T-helper 17 cell (primary cell): ENCODE results near the gene EYA4. TPM values are rescaled to one million over a fixed set of nuclear protein-coding genes. Genes with fewer than 3 reads are reported as not detected.

ENCODE experiments used
- ATAC-seq: fragments of 150-1000 bp; cut with Tn5 transposase; 2 replicates; pipeline ENCODE4 v1.10.0; 2021; ENCODE audit warnings: mild to moderate bottlenecking, moderate library complexity
- DNase-seq, 3 donors: peaks; one replicate each; pipeline versions ENCODE4 v3.0.0 to v3.0.0-alpha.2; 2020 to 2021
- H3K9me3 ChIP-seq: one replicate; pipeline ENCODE4 v1.7.0; 2013; ENCODE audit warnings: low read length, mild to moderate bottlenecking; ENCODE audit not compliant: control insufficient read depth, poor library complexity, severe bottlenecking
- H3K27ac Mint-ChIP-seq: one replicate; pipeline ENCODE4 v1.8.0; 2022; ENCODE audit warnings: mild to moderate bottlenecking, moderate library complexity, mixed read lengths
- H3K27me3 Mint-ChIP-seq: one replicate; pipeline ENCODE4 v1.8.0; 2022; ENCODE audit warnings: mixed read lengths
- H3K36me3 Mint-ChIP-seq: one replicate; pipeline ENCODE4 v1.8.0; 2022; ENCODE audit warnings: low read depth, mixed read lengths
- H3K4me1 Mint-ChIP-seq: one replicate; pipeline ENCODE4 v1.8.0; 2022; ENCODE audit warnings: mild to moderate bottlenecking, mixed read lengths
- H3K4me3 Mint-ChIP-seq: one replicate; pipeline ENCODE4 v1.8.0; 2022; ENCODE audit warnings: mild to moderate bottlenecking, moderate library complexity, mixed read lengths
- total RNA-seq, 4 donors: library from RNA in 2 of 4; stranded (reverse) in 2 of 4; gene quantifications; one replicate each; pipeline ENCODE4 v1.2.3 and lab custom pipeline; 2022 to 2026

EYA4 gene
- total RNA-seq, 2 donors from 2014 or later: not detected

- no peaks in the 10 kb centered on the region for H3K9me3 ChIP-seq
- Mint-ChIP-seq H3K36me3 (no peaks in the 10 kb centered on the region), H3K27ac (no peak overlapping the region), H3K27me3 (no peaks in the 10 kb centered on the region), H3K4me3 (no peak overlapping the region), H3K4me1 (no peaks in the 10 kb centered on the region)
- no peak for DNase-seq
- ATAC-seq: no peak
Measured at GRCh38 chr6:133314947-133315346, 73.8 kb downstream of the EYA4 start.

- H3K9me3 ChIP-seq: no peaks in the 10 kb centered on the region
- Mint-ChIP-seq H3K4me1 (no peaks in the 10 kb centered on the region), H3K36me3 (no peaks in the 10 kb centered on the region), H3K27ac (no peak overlapping the region), H3K4me3 (no peak overlapping the region), H3K27me3 (no peaks in the 10 kb centered on the region)
- DNase-seq (no peak), ATAC-seq (no peak)
Measured at GRCh38 chr6:133315811-133316210, 74.7 kb downstream of the EYA4 start.

- no peak for DNase-seq
- Mint-ChIP-seq H3K27me3 (peaks cover 7% of the 10 kb centered on the region), H3K27ac (no peak overlapping the region), H3K36me3 (no peaks in the 10 kb centered on the region), H3K4me1 (no peaks in the 10 kb centered on the region), H3K4me3 (no peak overlapping the region)
- no peaks in the 10 kb centered on the region for H3K9me3 ChIP-seq
- ATAC-seq: no peak
Measured at GRCh38 chr6:133317704-133318103, 76.5 kb downstream of the EYA4 start.

DNA sequence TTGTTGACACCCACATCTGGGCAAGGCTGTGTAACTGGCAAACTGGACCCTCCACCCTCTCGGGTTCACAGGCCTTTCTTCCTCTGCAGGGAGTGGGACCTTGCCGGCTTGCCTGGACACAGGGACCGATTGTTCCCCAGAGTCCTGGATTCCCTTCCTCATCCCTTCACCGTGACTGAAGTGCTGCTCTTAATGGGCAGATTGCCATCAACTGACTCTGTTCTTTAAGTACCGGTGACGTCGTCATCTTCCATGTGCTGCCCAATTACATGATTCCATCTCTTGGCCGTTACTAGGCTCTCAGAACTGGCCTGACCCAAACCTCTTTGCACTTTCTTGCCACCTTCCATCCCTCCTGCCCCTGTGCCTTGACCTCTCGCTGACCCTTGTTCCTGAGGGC is 85.4 kb downstream of the EYA4 start:
- ATAC-seq (no peak), DNase-seq (no peak)
- no peaks in the 10 kb centered on the region for H3K9me3 ChIP-seq
- no peak overlapping the region for H3K27ac Mint-ChIP-seq
- peaks cover 11% of the 10 kb centered on the region for H3K27me3 Mint-ChIP-seq
- no peak overlapping the region for H3K4me3 Mint-ChIP-seq
- no peaks in the 10 kb centered on the region for H3K36me3 Mint-ChIP-seq
- H3K4me1 Mint-ChIP-seq: no peaks in the 10 kb centered on the region

DNA sequence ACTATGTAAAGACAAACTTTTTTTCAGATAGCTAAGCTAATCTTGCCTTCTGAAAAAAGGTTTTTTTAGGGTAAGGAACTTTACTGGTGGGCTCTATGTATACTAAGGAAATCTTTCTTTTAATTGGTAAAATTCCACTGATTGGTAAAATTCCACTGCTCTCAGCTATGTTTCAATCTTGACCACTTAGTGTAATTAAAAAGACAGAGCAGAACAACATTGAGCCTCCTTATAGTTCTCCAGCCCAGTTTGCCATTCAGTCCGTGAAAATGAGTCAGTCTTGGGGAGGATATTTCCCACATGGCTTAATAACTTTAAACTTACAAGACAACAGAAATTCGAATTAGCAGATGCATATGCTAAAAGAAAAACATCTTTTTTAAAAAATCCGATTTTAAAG is 92.7 kb downstream of the EYA4 start:
- peaks cover 6% of the 10 kb centered on the region for H3K27me3 Mint-ChIP-seq
- H3K36me3 Mint-ChIP-seq: no peaks in the 10 kb centered on the region
- no peaks in the 10 kb centered on the region for H3K9me3 ChIP-seq
- no peaks in the 10 kb centered on the region for H3K4me1 Mint-ChIP-seq
- H3K27ac Mint-ChIP-seq: no peak overlapping the region
- no peak for ATAC-seq
- H3K4me3 Mint-ChIP-seq: no peak overlapping the region
- no peak for DNase-seq

DNA sequence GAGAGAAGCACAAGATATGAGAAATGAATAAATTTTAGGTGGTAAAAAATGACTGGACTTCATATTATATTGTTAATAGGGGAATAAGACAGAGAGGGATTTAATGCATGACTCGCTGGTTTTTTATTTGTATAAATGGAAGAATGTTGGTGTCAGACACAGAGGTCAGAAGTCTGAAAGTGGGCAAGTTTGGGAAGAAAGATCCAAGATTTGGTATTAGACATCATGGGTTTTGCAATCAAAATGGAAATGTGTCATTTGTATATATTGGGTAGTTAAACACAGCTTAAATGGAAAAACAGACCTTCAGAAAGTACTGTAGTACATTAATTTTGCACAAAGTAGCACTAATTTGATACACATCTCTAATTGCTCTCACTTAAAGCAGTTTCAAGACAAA is 96.2 kb downstream of the EYA4 start:
- DNase-seq (no peak), ATAC-seq (no peak)
- Mint-ChIP-seq H3K27me3 (peaks cover 6% of the 10 kb centered on the region), H3K27ac (no peak overlapping the region), H3K4me1 (no peaks in the 10 kb centered on the region), H3K36me3 (no peaks in the 10 kb centered on the region), H3K4me3 (no peak overlapping the region)
- no peaks in the 10 kb centered on the region for H3K9me3 ChIP-seq

- Mint-ChIP-seq H3K36me3 (no peaks in the 10 kb centered on the region), H3K27me3 (peaks cover 6% of the 10 kb centered on the region), H3K4me1 (no peaks in the 10 kb centered on the region), H3K27ac (no peak overlapping the region), H3K4me3 (no peak overlapping the region)
- ATAC-seq (no peak), DNase-seq (no peak)
- H3K9me3 ChIP-seq: no peaks in the 10 kb centered on the region
Measured at GRCh38 chr6:133339543-133340384, 98.6 kb downstream of the EYA4 start.

GRCh38 chr6:133340557-133340956 is 99.4 kb downstream of the EYA4 start:
- DNase-seq (no peak), ATAC-seq (no peak)
- H3K36me3 Mint-ChIP-seq: no peaks in the 10 kb centered on the region
- H3K27me3 Mint-ChIP-seq: peaks cover 6% of the 10 kb centered on the region
- no peak overlapping the region for H3K4me3 Mint-ChIP-seq
- no peaks in the 10 kb centered on the region for H3K9me3 ChIP-seq
- H3K27ac Mint-ChIP-seq: no peak overlapping the region
- H3K4me1 Mint-ChIP-seq: no peaks in the 10 kb centered on the region

GRCh38 chr6:133341607-133342158 is 100.5 kb downstream of the EYA4 start:
- DNase-seq: no peak
- H3K9me3 ChIP-seq: no peaks in the 10 kb centered on the region
- peaks cover 6% of the 10 kb centered on the region for H3K27me3 Mint-ChIP-seq
- H3K36me3 Mint-ChIP-seq: no peaks in the 10 kb centered on the region
- H3K27ac Mint-ChIP-seq: no peak overlapping the region
- no peak for ATAC-seq
- no peak overlapping the region for H3K4me3 Mint-ChIP-seq
- no peaks in the 10 kb centered on the region for H3K4me1 Mint-ChIP-seq

DNA sequence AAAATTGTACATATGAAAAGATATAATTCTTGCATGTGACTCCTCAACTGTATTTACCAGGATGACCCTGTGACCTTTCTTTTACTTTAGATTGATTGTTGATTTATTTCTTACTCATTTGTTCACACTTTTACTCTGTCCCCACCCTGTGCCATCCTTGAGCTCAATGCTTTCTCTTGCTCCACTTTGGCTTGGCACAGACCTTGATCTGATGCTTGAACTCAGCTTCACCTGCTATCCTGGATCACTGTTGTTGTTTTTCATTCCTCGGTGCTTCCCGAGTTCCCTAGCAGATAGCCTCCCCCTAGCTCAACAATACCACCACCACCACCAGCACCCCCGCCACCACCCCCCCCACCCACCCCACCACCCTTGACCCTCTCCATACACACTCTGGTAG is 102.1 kb downstream of the EYA4 start:
- Mint-ChIP-seq H3K4me1 (no peaks in the 10 kb centered on the region), H3K27ac (no peak overlapping the region), H3K27me3 (no peaks in the 10 kb centered on the region), H3K4me3 (no peak overlapping the region), H3K36me3 (no peaks in the 10 kb centered on the region)
- H3K9me3 ChIP-seq: no peaks in the 10 kb centered on the region
- ATAC-seq: no peak
- DNase-seq: no peak

DNA sequence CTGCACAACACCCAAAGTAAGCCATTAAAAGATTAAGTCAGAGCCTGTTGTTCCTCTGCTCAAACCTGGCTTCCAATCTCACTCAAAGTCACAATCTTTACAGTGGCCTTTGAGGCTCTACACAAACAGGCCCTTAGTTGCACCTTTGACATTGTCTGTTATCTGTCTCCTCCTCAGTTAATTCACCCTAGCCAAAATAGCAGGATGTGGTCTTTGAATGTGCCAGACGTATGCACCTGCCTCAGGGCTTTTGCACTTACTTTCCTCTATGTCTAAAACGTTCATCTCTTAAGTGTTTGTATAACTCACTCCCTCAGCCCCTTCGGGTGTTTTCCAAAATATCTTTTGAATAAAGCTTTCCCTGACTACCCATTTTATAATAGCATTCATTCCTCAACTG is 107.7 kb downstream of the EYA4 start:
- ATAC-seq (no peak), DNase-seq (no peak)
- H3K27ac Mint-ChIP-seq: no peak overlapping the region
- peaks cover 13% of the 10 kb centered on the region for H3K27me3 Mint-ChIP-seq
- H3K4me1 Mint-ChIP-seq: no peaks in the 10 kb centered on the region
- no peaks in the 10 kb centered on the region for H3K9me3 ChIP-seq
- H3K4me3 Mint-ChIP-seq: no peak overlapping the region
- no peaks in the 10 kb centered on the region for H3K36me3 Mint-ChIP-seq

- no peak overlapping the region for H3K27ac Mint-ChIP-seq
- H3K4me3 Mint-ChIP-seq: no peak overlapping the region
- no peak for DNase-seq
- peaks cover 13% of the 10 kb centered on the region for H3K27me3 Mint-ChIP-seq
- H3K9me3 ChIP-seq: no peaks in the 10 kb centered on the region
- H3K4me1 Mint-ChIP-seq: no peaks in the 10 kb centered on the region
- ATAC-seq: no peak
- H3K36me3 Mint-ChIP-seq: no peaks in the 10 kb centered on the region
Measured at GRCh38 chr6:133350928-133351327, 109.8 kb downstream of the EYA4 start.

GRCh38 chr6:133352046-133352445 is 110.9 kb downstream of the EYA4 start:
- ATAC-seq: no peak
- no peak overlapping the region for H3K4me3 Mint-ChIP-seq

DNA sequence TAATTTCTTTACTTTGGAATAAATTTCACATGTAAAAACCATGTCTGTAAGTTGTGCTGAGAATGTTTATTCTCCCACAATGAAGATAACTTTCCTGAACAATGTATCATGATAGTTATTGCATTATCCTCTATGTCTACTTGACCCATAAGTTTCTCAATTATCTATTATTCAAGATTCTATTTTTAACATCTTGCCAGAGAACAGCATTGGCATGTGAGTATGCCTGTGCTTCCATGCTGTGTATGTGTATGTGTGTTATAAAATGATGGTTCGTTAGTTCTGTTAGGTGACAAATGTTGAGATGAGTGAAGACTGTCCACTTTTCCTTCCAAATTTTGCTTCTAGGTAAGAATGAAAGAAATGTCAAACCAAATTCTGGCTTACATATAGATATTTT is 111.9 kb downstream of the EYA4 start:
- Mint-ChIP-seq H3K4me1 (no peaks in the 10 kb centered on the region), H3K36me3 (no peaks in the 10 kb centered on the region), H3K4me3 (no peak overlapping the region), H3K27ac (no peak overlapping the region), H3K27me3 (peaks cover 13% of the 10 kb centered on the region)
- no peak for DNase-seq
- H3K9me3 ChIP-seq: no peaks in the 10 kb centered on the region
- no peak for ATAC-seq

More at GRCh38 chr6:133352046-133352445, 110.9 kb downstream of the EYA4 start:
- H3K27me3 Mint-ChIP-seq: peaks cover 13% of the 10 kb centered on the region
- H3K9me3 ChIP-seq: no peaks in the 10 kb centered on the region
- DNase-seq: no peak
- H3K4me1 Mint-ChIP-seq: no peaks in the 10 kb centered on the region
- no peaks in the 10 kb centered on the region for H3K36me3 Mint-ChIP-seq
- no peak overlapping the region for H3K27ac Mint-ChIP-seq
